ENCODE data around the gene PIGC.

DNA sequence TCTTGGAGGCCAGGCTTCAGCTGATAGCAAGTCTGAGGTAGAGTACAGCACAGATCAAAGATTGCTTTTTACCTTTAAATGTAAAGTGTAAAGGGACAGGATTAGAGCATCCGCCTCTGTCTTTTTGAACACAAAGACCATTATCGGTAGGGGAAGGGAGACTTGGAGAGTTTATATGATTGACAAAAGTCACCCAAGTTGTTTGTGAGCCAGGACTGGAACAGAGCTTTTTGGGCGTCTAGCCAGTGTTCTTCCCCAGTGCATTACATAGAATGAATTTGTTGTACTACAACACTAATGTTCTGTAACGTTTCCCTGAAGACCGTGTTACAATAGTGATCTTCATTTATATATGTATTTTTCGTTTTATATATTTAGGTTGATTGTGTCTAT is 9.3 kb upstream of the PIGC start:
- TF ChIP-seq, protein P1, sequence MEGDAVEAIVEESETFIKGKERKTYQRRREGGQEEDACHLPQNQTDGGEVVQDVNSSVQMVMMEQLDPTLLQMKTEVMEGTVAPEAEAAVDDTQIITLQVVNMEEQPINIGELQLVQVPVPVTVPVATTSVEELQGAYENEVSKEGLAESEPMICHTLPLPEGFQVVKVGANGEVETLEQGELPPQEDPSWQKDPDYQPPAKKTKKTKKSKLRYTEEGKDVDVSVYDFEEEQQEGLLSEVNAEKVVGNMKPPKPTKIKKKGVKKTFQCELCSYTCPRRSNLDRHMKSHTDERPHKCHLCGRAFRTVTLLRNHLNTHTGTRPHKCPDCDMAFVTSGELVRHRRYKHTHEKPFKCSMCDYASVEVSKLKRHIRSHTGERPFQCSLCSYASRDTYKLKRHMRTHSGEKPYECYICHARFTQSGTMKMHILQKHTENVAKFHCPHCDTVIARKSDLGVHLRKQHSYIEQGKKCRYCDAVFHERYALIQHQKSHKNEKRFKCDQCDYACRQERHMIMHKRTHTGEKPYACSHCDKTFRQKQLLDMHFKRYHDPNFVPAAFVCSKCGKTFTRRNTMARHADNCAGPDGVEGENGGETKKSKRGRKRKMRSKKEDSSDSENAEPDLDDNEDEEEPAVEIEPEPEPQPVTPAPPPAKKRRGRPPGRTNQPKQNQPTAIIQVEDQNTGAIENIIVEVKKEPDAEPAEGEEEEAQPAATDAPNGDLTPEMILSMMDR (IDR thresholded peaks at IDR 0.05; ENCODE audit: low read depth, low read length) = no peak
- TF ChIP-seq, protein P2, sequence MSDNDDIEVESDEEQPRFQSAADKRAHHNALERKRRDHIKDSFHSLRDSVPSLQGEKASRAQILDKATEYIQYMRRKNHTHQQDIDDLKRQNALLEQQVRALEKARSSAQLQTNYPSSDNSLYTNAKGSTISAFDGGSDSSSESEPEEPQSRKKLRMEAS (IDR thresholded peaks at IDR 0.05; ENCODE audit: low read depth, low read length) = no peak
- TF ChIP-seq POLR2A (IDR thresholded peaks at IDR 0.05; ENCODE audit: extremely low read depth, insufficient read length) = no peak
- TF ChIP-seq MYC (IDR thresholded peaks at IDR 0.05; ENCODE audit: low read depth, low read length) = no peak

Measured in NB4 (cell line).